ENCODE data around the gene DDOST. TPM values are rescaled to one million over a fixed set of nuclear protein-coding genes. Genes with fewer than 3 reads are reported as not detected.
"Not testable (repeated sequence)": the region's sequence is repeated elsewhere in the genome, so short reads cannot be mapped to it uniquely, and the experiment has no call there.

DDOST gene
- total and polyA plus RNA-seq, 12 donors: 123 to 349 (median 202) TPM

- TF ChIP-seq, protein P1, sequence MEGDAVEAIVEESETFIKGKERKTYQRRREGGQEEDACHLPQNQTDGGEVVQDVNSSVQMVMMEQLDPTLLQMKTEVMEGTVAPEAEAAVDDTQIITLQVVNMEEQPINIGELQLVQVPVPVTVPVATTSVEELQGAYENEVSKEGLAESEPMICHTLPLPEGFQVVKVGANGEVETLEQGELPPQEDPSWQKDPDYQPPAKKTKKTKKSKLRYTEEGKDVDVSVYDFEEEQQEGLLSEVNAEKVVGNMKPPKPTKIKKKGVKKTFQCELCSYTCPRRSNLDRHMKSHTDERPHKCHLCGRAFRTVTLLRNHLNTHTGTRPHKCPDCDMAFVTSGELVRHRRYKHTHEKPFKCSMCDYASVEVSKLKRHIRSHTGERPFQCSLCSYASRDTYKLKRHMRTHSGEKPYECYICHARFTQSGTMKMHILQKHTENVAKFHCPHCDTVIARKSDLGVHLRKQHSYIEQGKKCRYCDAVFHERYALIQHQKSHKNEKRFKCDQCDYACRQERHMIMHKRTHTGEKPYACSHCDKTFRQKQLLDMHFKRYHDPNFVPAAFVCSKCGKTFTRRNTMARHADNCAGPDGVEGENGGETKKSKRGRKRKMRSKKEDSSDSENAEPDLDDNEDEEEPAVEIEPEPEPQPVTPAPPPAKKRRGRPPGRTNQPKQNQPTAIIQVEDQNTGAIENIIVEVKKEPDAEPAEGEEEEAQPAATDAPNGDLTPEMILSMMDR (IDR thresholded peaks at IDR 0.05): no peak
- TF ChIP-seq POLR2A (IDR thresholded peaks at IDR 0.05): no peak
- no peaks in the 10 kb centered on the region for H3K27me3 ChIP-seq
- H3K4me3 ChIP-seq: no peak overlapping the region
- intact Hi-C loops (cut with DNase I): no loop called here
- DNase-seq: no peak
- H3K27ac ChIP-seq: no peak overlapping the region
- no peaks in the 10 kb centered on the region for H3K9me3 ChIP-seq (replicated peaks in 1 of 3)
- no peaks in the 10 kb centered on the region for H3K36me3 ChIP-seq (replicated peaks in 1 of 2)
- peaks cover 5 to 21% of the 10 kb centered on the region in 2 donors for H3K4me1 ChIP-seq (replicated peaks in 1 of 2)
- 78 to 82% (median 79%) methylated on average over 6 of the region's 6 CpGs for WGBS, 4 donors
Measured at GRCh38 chr1:20678599-20678998, 17.4 kb upstream of the DDOST start.

DNA sequence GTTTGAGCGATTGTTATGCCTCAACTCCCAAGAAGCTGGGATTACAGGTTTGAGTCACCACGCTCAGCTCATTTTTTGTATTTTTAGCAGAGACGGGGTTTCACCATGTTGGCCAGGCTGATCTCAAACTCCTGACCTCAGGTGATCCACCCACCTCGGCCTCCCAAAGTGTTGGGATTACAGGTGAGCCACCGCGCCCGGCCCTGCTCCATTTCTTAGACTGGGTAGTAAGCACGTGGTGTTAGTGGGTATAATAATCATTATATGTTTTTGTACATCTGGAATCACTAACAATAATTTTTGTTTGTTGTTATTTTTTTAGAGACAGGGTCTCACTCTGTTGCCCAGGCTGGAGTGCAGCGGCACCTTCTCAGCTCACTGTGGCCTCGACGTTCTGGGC is 12.5 kb upstream of the DDOST start:
- intact Hi-C loops (cut with DNase I); H3K4me1 ChIP-seq (replicated peaks in 1 of 2); H3K36me3 ChIP-seq (replicated peaks in 1 of 2); H3K9me3 ChIP-seq (replicated peaks in 1 of 3); H3K4me3 ChIP-seq; H3K27me3 ChIP-seq; H3K27ac ChIP-seq; DNase-seq: not testable (repeated sequence)
- WGBS, 4 donors: 89 to 98% (median 93%) methylated on average over 11 of the region's 11 CpGs

DNA sequence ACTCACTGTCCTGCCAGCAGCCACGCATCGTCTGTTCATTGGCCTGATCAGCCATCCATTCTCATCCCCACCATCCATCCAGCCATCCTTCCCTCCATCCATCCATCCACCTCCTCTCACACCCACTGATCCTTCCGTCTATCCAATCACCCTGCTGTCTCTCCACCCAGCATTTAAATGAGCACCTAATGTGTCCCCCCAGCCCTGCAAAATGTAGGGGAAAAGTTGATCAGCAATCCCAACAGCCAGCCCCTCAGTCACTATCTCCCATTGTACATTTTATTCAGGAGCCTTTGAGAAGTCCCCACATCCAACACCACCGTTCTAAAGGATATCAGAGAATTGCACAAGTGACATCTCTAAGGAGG is 11.1 kb upstream of the DDOST start:
- TF ChIP-seq, protein P1 (IDR thresholded peaks at IDR 0.05): no peak
- TF ChIP-seq POLR2A (IDR thresholded peaks at IDR 0.05): no peak
- WGBS, 4 donors: 91 to 96% (median 91%) methylated on average over 4 of the region's 4 CpGs
- Histone ChIP-seq H3K27me3 (no peaks in the 10 kb centered on the region), H3K27ac (no peak overlapping the region), H3K36me3 (replicated peaks in 1 of 2) (peaks cover 0 to 7% of the 10 kb centered on the region in 2 donors), H3K4me1 (replicated peaks in 1 of 2) (no peaks in the 10 kb centered on the region), H3K9me3 (replicated peaks in 1 of 3) (no peaks in the 10 kb centered on the region), H3K4me3 (no peak overlapping the region)
- intact Hi-C loops (cut with DNase I): no loop called here
- no peak for DNase-seq

GRCh38 chr1:20670936-20671335 is 9.8 kb upstream of the DDOST start:
- intact Hi-C loops (cut with DNase I): no loop called here
- Histone ChIP-seq H3K4me1 (replicated peaks in 1 of 2) (no peaks in the 10 kb centered on the region), H3K27me3 (no peaks in the 10 kb centered on the region), H3K4me3 (no peak overlapping the region), H3K9me3 (replicated peaks in 1 of 3) (no peaks in the 10 kb centered on the region), H3K27ac (no peak overlapping the region), H3K36me3 (replicated peaks in 1 of 2) (peaks cover 0 to 7% of the 10 kb centered on the region in 2 donors)
- no peak for TF ChIP-seq POLR2A (IDR thresholded peaks at IDR 0.05)
- TF ChIP-seq, protein P1 (IDR thresholded peaks at IDR 0.05): no peak
- no peak for DNase-seq
- 91 to 97% (median 95%) methylated on average over 5 of the region's 5 CpGs for WGBS, 4 donors

DNA sequence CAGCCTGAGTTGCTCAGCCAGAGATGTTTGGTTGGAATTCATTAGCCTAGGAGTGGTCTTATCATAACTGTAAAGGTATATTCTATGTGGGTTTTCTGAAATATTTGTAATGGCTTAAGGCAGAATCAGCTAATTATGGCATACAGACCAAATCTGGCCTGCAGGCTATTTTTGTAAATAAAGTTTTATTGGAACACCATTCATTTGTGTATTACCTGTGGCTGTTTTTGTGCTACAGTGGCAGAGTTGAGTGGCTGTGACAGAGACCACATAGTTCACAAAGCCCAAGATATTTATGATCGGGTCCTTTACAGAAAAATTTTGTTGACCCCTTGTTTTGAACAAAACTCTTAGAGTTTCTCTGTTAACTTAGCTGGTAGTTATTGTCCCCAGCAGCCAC is 7.4 kb upstream of the DDOST start:
- WGBS, 4 donors: 88 to 100% (median 99%) methylated on average over 1 of the region's 1 CpG
- no peak overlapping the region for H3K4me3 ChIP-seq
- no peaks in the 10 kb centered on the region for H3K4me1 ChIP-seq (replicated peaks in 1 of 2)
- TF ChIP-seq POLR2A (IDR thresholded peaks at IDR 0.05): no peak
- TF ChIP-seq, protein P1 (IDR thresholded peaks at IDR 0.05): no peak
- DNase-seq: no peak
- intact Hi-C loops (cut with DNase I): no loop called here
- H3K9me3 ChIP-seq (replicated peaks in 1 of 3): no peaks in the 10 kb centered on the region
- H3K27ac ChIP-seq: no peak overlapping the region
- H3K36me3 ChIP-seq (replicated peaks in 1 of 2): peaks cover 0 to 7% of the 10 kb centered on the region in 2 donors
- H3K27me3 ChIP-seq: no peaks in the 10 kb centered on the region

All from adrenal gland (tissue), 12 donors.